ENCODE data around the gene PHF12. TPM values are rescaled to one million over a fixed set of nuclear protein-coding genes. Genes with fewer than 3 reads are reported as not detected.

The PHF12 gene
- total RNA-seq, 1 donor from 2014 or later, result 50.3 TPM

- no peak for TF ChIP-seq CTCF (IDR thresholded peaks at IDR 0.05)
- no peak for DNase-seq (ENCODE audit: extremely low spot score, unreplicated experiment)
- peaks cover 8% of the 10 kb centered on the region for H3K4me1 Mint-ChIP-seq (ENCODE audit: unreplicated experiment)
- no peak overlapping the region for H3K27ac Mint-ChIP-seq (ENCODE audit: unreplicated experiment)
- no peak overlapping the region for H3K4me3 Mint-ChIP-seq (ENCODE audit: unreplicated experiment)
- no peaks in the 10 kb centered on the region for H3K9me3 Mint-ChIP-seq (ENCODE audit: unreplicated experiment)
- no peaks in the 10 kb centered on the region for H3K27me3 Mint-ChIP-seq (ENCODE audit: unreplicated experiment)
- H3K36me3 Mint-ChIP-seq (ENCODE audit: unreplicated experiment), result peaks cover 56% of the 10 kb centered on the region
These were observed 38.4 kb downstream of the PHF12 start for GRCh38 chr17:28912938-28913333.

- Mint-ChIP-seq H3K36me3 (ENCODE audit: unreplicated experiment) (peaks cover 59% of the 10 kb centered on the region), H3K4me3 (ENCODE audit: unreplicated experiment) (no peak overlapping the region), H3K27ac (ENCODE audit: unreplicated experiment) (no peak overlapping the region), H3K9me3 (ENCODE audit: unreplicated experiment) (no peaks in the 10 kb centered on the region), H3K4me1 (ENCODE audit: unreplicated experiment) (peaks cover 8% of the 10 kb centered on the region), H3K27me3 (ENCODE audit: unreplicated experiment) (no peaks in the 10 kb centered on the region)
- peak; percentile 15 for TF ChIP-seq CTCF (IDR thresholded peaks at IDR 0.05)
- DNase-seq (ENCODE audit: extremely low spot score, unreplicated experiment), result no peak
These were observed 38.9 kb downstream of the PHF12 start for GRCh38 chr17:28912281-28912937.

GRCh38 chr17:28911411-28912045 is 39.8 kb downstream of the PHF12 start:
- Mint-ChIP-seq H3K27me3 (ENCODE audit: unreplicated experiment) (no peaks in the 10 kb centered on the region), H3K4me1 (ENCODE audit: unreplicated experiment) (peaks cover 8% of the 10 kb centered on the region), H3K4me3 (ENCODE audit: unreplicated experiment) (no peak overlapping the region), H3K27ac (ENCODE audit: unreplicated experiment) (no peak overlapping the region), H3K9me3 (ENCODE audit: unreplicated experiment) (no peaks in the 10 kb centered on the region), H3K36me3 (ENCODE audit: unreplicated experiment) (peaks cover 56% of the 10 kb centered on the region)
- no peak for TF ChIP-seq CTCF (IDR thresholded peaks at IDR 0.05)
- DNase-seq (ENCODE audit: extremely low spot score, unreplicated experiment), result no peak

GRCh38 chr17:28910534-28910933 is 40.8 kb downstream of the PHF12 start:
- Mint-ChIP-seq H3K4me3 (ENCODE audit: unreplicated experiment) (no peak overlapping the region), H3K4me1 (ENCODE audit: unreplicated experiment) (peaks cover 8% of the 10 kb centered on the region), H3K36me3 (ENCODE audit: unreplicated experiment) (peaks cover 54% of the 10 kb centered on the region), H3K27me3 (ENCODE audit: unreplicated experiment) (no peaks in the 10 kb centered on the region), H3K27ac (ENCODE audit: unreplicated experiment) (no peak overlapping the region), H3K9me3 (ENCODE audit: unreplicated experiment) (no peaks in the 10 kb centered on the region)
- DNase-seq (ENCODE audit: extremely low spot score, unreplicated experiment), result no peak
- no peak for TF ChIP-seq CTCF (IDR thresholded peaks at IDR 0.05)

- Mint-ChIP-seq H3K27me3 (ENCODE audit: unreplicated experiment) (no peaks in the 10 kb centered on the region), H3K9me3 (ENCODE audit: unreplicated experiment) (no peaks in the 10 kb centered on the region), H3K4me3 (ENCODE audit: unreplicated experiment) (no peak overlapping the region), H3K4me1 (ENCODE audit: unreplicated experiment) (peaks cover 12% of the 10 kb centered on the region), H3K36me3 (ENCODE audit: unreplicated experiment) (peaks cover 40% of the 10 kb centered on the region), H3K27ac (ENCODE audit: unreplicated experiment) (peak overlapping the region; percentile 79)
- DNase-seq (ENCODE audit: extremely low spot score, unreplicated experiment), result no peak
- no peak for TF ChIP-seq CTCF (IDR thresholded peaks at IDR 0.05)
These were observed 42.6 kb downstream of the PHF12 start for GRCh38 chr17:28908640-28909167.

All from osteocyte (in vitro differentiated cells).